Frontal cortex (tissue), 1 donor: ENCODE measurements around the gene TMEM167A. TPM values are rescaled to one million over a fixed set of nuclear protein-coding genes. Genes with fewer than 3 reads are reported as not detected.

ENCODE experiments used
- small RNA-seq: library from RNA; depleted of rRNA; stranded (forward); fragments of <200 nt; gene quantifications from one replicate; pipeline ENCODE3, GENCODE V24; 2014
- total RNA-seq: library from RNA; depleted of rRNA; stranded (reverse); fragments of >200 nt; gene quantifications from one replicate; pipeline ENCODE4 v1.2.3, GENCODE V29; 2014

The TMEM167A gene
- total RNA-seq, 1 donor from 2014 or later = 172 TPM

Small RNA genes within 50 kb of the gene (small RNA-seq; reads per million reads assigned to genes)
- 5.1 reads per million, percentile 92 among the genes with 10 or more reads in this experiment for gene SCARNA18

Other genes starting within 250 kb of the TMEM167A start
- 9.4 TPM for gene XRCC4, start 153 bp upstream of the TMEM167A start, total RNA-seq